Measurements from ENCODE around the gene APOLD1. TPM values are rescaled to one million over a fixed set of nuclear protein-coding genes. Genes with fewer than 3 reads are reported as not detected.
A peak's percentile ranks its signal among the peaks of the same experiment; 100 is the strongest.
"Not testable (repeated sequence)": the region's sequence is repeated elsewhere in the genome, so short reads cannot be mapped to it uniquely, and the experiment has no call there.

Gene APOLD1
- 3.8 and 5.6 TPM in 2 replicates for total RNA-seq

- DNase-seq (ENCODE audit: low read depth, low spot score): no peak
Observed at GRCh38 chr12:12784911-12785814, at the start of gene APOLD1. TSS of gene APOLD1 (plus strand) at chr12:12785659. CDS start at chr12:12785692, 33 bp downstream.

- no peak for DNase-seq (ENCODE audit: low read depth, low spot score)
Observed at GRCh38 chr12:12736759-12737676, 48.4 kb upstream of the APOLD1 start.

DNA sequence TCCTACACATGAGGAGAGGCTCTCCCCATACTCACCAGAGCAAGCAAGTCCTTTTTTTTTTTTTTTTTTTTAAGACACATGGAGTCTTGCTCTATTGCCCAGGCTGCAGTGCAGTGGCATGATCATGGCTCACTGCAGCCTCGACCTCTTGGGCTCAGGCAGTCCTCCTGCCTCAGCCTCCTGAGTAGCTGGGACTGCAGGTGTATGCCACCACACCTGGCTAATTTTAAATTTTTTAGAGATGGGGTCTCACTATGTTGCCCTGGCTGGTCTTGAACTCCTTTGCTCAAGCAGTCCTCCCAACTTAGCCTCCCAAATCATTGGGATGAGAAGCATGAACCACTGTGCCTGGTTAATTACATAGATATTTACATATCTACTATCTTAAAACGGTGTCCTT lies 47.3 kb upstream of the APOLD1 start:
- DNase-seq (ENCODE audit: low read depth, low spot score): not testable (repeated sequence)

DNA sequence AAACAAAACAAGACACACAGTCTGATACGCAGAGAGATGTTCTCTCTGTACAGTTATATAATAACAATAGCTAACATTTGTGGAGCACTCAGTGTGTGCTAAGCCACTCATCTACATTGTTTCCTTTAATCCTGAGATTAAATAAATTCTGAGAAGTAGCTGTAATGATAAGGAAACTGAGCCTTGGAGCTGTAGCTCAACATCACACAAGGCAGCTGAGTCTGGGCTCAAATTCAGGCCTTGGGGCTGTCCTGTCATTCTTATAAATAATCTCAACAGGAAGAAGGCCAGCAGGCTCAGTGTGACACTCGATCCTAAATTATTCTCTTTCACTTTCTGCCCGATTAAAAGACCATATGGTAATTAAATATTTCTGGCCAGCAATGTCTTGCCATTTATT lies 43.8 kb upstream of the APOLD1 start:
- DNase-seq (ENCODE audit: low read depth, low spot score): no peak

GRCh38 chr12:12744546-12745305 lies 40.7 kb upstream of the APOLD1 start:
- DNase-seq (ENCODE audit: low read depth, low spot score): no peak

- DNase-seq (ENCODE audit: low read depth, low spot score): no peak
Observed at GRCh38 chr12:12745576-12746211, 39.8 kb upstream of the APOLD1 start.

DNA sequence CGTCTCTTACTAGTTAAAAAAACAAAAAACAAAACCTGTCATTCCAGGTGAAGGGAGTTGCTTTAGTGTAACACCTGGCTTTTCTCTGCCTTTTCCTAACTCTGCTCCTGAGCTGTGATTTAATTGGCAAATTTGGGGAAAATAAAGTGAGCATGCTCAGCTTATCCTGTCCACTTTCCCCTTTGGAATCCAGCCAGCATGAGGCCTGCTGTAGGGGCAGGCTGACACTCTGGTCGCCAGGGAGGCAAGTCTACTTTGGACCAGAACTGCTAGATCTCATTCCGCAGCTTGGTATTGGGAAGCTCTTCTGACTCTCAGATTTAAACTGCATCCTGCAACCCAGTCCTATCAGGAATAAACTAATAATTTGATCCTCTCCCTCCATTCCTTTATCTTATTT lies 38.2 kb upstream of the APOLD1 start:
- no peak for DNase-seq (ENCODE audit: low read depth, low spot score)

DNA sequence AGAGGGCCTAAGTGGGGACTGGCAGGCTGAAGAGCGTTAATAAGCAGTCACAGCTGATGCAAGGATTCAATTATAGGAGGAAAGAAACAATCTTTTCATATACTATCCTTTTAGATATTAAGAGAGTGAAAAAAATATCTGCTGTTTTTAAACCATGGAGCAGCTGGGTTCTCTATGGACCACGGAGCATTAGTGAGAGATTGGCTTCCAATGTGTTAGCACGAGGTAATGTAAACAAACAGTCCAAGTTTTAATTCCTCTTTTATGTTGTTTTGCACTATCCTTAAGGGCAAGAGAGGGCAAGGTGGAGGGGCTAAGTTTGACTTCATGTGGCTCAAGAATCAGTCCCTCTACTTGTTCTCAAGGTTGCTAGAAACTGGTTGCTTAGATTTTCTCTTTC lies 37.4 kb upstream of the APOLD1 start:
- no peak for DNase-seq (ENCODE audit: low read depth, low spot score)

GRCh38 chr12:12749433-12749832 lies 36.0 kb upstream of the APOLD1 start:
- peak; percentile 46 for DNase-seq (ENCODE audit: low read depth, low spot score)

- DNase-seq (ENCODE audit: low read depth, low spot score): no peak
Observed at GRCh38 chr12:12755923-12756322, 29.5 kb upstream of the APOLD1 start.

- no peak for DNase-seq (ENCODE audit: low read depth, low spot score)
Observed at GRCh38 chr12:12757121-12757520, 28.3 kb upstream of the APOLD1 start.

GRCh38 chr12:12759234-12759915 lies 26.1 kb upstream of the APOLD1 start:
- no peak for DNase-seq (ENCODE audit: low read depth, low spot score)

DNA sequence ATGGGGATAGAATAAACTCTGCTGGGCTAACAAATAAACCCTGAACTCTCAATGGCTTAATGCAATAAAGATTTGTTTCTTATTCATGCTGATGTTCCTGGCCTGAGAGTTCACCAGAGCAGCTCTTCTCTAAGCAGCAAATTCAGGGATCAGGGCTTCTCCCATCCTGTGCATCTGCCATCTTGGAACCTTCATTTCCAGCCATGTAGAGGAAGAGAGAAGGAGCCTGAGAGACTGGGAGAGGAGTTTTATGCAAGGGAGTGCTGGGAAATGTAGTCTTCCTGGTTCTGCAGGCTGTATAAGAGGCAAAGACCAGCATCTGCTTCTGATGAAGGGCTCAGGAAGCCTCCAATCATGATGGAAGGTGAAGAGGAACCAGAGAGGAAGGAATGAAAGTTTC lies 20.6 kb upstream of the APOLD1 start:
- no peak for DNase-seq (ENCODE audit: low read depth, low spot score)

GRCh38 chr12:12770262-12770661 lies 15.2 kb upstream of the APOLD1 start:
- no peak for DNase-seq (ENCODE audit: low read depth, low spot score)

DNA sequence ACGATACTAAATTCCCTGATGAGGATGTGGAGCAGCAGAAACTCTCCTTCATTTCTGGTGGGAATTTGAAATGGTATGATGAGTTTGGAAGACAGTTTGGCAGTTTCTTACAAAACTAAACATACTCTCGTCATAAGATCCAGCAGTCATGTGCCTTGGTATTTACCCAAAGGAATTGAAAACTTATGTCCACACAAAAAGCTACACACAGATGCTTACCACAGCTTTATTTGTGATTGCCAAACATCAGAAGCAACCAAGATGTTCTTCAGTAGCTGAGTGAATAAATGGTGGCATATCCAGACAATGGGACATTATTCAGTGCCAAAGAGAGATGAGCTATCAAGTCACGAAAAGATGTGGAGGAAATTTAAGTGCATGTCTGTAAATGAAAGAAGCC lies 10.7 kb upstream of the APOLD1 start:
- no peak for DNase-seq (ENCODE audit: low read depth, low spot score)

GRCh38 chr12:12776261-12776660 lies 9.2 kb upstream of the APOLD1 start:
- DNase-seq (ENCODE audit: low read depth, low spot score): peak; percentile 80

GRCh38 chr12:12777092-12777491 lies 8.4 kb upstream of the APOLD1 start:
- no peak for DNase-seq (ENCODE audit: low read depth, low spot score)

- DNase-seq (ENCODE audit: low read depth, low spot score): no peak
Observed at GRCh38 chr12:12779007-12779406, 6.5 kb upstream of the APOLD1 start.

- DNase-seq (ENCODE audit: low read depth, low spot score): peak; percentile 93
Observed at GRCh38 chr12:12779529-12779928, 5.9 kb upstream of the APOLD1 start.

DNA sequence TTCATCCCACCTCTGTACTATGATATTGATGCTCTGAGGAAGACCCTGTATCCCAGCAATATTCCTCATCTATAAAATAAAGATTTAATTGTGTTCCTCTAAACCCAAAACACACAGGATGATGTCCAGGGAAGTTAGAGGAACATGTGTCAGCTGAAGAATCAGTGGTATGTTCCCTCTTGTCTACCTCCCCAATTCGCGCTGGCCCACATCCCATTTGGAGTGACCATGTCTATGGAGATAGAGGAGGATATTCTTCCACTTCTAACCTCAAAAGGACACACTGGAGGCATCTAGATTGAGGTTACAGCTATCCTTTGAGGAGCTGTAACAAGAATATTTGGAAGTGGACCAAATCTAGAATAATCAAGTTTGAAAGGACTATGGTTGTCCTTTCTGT lies 1.3 kb upstream of the APOLD1 start:
- no peak for DNase-seq (ENCODE audit: low read depth, low spot score)

- no peak for DNase-seq (ENCODE audit: low read depth, low spot score)
Observed at GRCh38 chr12:12786351-12786705, 869 bp downstream of the APOLD1 start.
